H1 (cell line): Measurements from ENCODE around the gene PIANP.

Source experiments
- CBX5 ChIP-seq: fragments of 300-800, 300-1000 bp; sonication (generic); IDR thresholded peaks from 2 replicates; pipeline ENCODE4 v1.7.1; 2016; ENCODE audit warnings: antibody characterized with exemption, low read length, low read depth
- CTCF ChIP-seq, 3 experiments: IDR thresholded peaks; 1 replicate in 2 of 3; 2 replicates in 1 of 3; pipeline versions ENCODE4 v1.5.1 to v1.6.1; 2011; ENCODE audit warnings: low read length in 3 of 3, mild to moderate bottlenecking in 3 of 3, inconsistent platforms in 2 of 3, low read depth in 1 of 3, moderate library complexity in 1 of 3; ENCODE audit not compliant: insufficient read depth in 1 of 3; ENCODE audit errors: control extremely low read depth in 1 of 3
- RBBP5 ChIP-seq: IDR thresholded peaks from 2 replicates; pipeline ENCODE4 v1.7.1; 2012; ENCODE audit warnings: low read depth, mild to moderate bottlenecking, inconsistent platforms, low read length, moderate library complexity, borderline replicate concordance
- SIN3A ChIP-seq, 2 experiments: IDR thresholded peaks in 1 of 2; conservative IDR thresholded peaks in 1 of 2; 2 replicates each; pipeline ENCODE4 v1.6.1; 2011 to 2012; ENCODE audit warnings: low read length in 2 of 2, improper control_type of control experiment in 1 of 2, low read depth in 1 of 2, mild to moderate bottlenecking in 1 of 2
- SUZ12 ChIP-seq: fragments of 200-600 bp; sonication (generic); IDR thresholded peaks from 2 replicates; pipeline ENCODE4 v1.6.1; 2012; ENCODE audit warnings: mild to moderate bottlenecking, inconsistent platforms, low read length, moderate library complexity, mixed read lengths

GRCh38 chr12:6644257-6644596, 56.4 kb downstream of the PIANP start:
- TF ChIP-seq CTCF (IDR thresholded peaks at IDR 0.05; ENCODE audit: control extremely low read depth in 1 of 3, insufficient read depth in 1 of 3, low read depth in 1 of 3, low read length in 3 of 3), result no peak
- TF ChIP-seq RBBP5, result no peak
- TF ChIP-seq SIN3A (conservative IDR thresholded peaks at IDR 0.05 in 1 of 2, IDR thresholded peaks at IDR 0.05 in 1 of 2; ENCODE audit: low read depth in 1 of 2, low read length in 2 of 2), result no peak
- TF ChIP-seq SUZ12, result no peak
- no peak for TF ChIP-seq CBX5
